ENCODE data around the gene ZP1.

ZP1 gene

DNA sequence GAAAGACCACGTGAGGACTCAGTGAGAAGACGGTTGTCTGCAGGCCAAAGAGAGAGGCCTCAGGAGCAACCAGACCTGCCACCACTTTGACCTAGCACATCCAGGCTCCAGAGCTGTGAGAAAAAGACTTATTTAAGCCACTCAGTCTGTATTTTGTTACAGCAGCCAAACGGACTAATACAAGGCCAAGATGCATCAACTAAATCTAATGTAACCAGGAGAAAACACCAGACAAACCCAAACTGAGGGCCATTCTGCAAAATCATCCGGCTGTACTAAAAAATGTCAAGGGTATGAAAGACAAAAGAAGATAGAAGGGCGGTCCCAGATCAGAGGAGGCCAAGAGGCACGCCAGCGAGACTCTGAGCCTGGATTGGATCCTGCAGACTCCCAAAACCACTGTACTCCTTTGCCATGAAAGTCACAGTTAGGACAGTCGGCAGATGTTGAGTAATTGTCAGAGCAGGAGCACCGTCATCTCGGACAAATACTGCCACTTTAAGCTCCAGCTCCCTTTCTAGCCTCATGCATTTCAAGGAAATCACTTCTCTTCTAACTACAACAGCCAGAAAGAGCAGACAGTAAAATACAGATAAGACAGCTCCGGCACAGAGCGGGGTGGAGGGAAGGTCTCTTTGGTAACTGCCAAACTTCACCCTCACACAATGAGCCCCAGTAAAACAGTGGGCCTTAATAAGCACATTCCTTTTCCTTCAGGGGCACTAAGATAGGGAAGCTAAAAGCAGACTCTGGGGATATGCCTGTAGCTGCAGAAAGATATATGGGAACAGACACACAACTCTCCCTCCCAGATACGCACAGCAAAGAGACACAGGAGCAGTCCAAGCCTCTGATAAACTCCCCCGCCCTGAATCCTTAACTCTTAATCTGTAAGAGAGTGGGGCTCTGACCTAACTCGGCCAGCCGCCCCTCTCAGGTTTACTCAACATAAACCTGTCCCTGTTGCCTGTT is 3.5 kb upstream of the ZP1 start:
- Histone ChIP-seq H3K9ac (ENCODE audit: low read length in 2 of 2) (no peak overlapping the region), H3K4me1 (ENCODE audit: control insufficient read depth, insufficient read depth, low read length) (no peaks in the 10 kb centered on the region), H3K36me3 (ENCODE audit: control insufficient read depth in 2 of 2, insufficient read depth in 2 of 2, low read length in 2 of 2) (no peaks in the 10 kb centered on the region), H3K27me3 (ENCODE audit: control insufficient read depth in 1 of 2, insufficient read depth in 2 of 2, low read length in 2 of 2) (peaks cover 0 to under 1% of the 10 kb centered on the region in 2 donors), H3K9me3 (ENCODE audit: control insufficient read depth in 2 of 2, low read length in 2 of 2) (no peaks in the 10 kb centered on the region), H3K4me3 (ENCODE audit: low read length in 2 of 2) (no peak overlapping the region), H3K27ac (ENCODE audit: low read length) (no peak overlapping the region)

DNA sequence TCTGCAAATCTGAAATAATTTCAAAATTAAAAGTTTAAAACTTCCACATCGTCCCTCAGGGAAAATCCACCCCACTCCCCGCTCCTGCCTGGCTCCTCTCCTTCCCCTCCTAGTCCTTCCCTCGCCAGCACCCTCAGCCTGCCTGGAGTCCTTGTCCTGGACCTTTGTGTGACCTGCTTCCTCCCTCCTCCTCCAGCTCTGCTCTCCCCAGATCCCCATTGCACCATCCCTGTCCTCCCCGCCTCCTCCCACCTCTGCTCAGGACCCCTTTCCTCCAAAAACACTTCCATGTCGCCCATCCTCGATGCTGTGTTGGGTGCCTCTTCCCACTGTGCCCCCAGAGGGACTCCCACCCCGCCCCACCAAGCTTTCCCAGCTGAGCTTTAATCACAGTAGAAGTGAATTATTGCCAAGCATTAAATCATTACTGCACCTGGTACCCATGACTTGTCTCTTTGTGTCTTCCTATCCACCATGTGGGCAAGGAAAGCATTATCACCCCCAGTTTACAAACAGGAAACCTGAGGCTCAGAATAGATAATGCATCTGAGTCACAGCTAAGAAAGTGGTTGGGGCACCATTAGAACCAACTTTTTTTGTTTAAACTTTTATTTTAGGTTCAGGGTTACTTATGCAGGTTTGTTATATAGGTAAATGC is 2.4 kb upstream of the ZP1 start:
- no peaks in the 10 kb centered on the region for H3K9me3 ChIP-seq (ENCODE audit: control insufficient read depth in 2 of 2, low read length in 2 of 2)
- no peak overlapping the region for H3K27ac ChIP-seq (ENCODE audit: low read length)
- no peak overlapping the region for H3K9ac ChIP-seq (ENCODE audit: low read length in 2 of 2)
- H3K27me3 ChIP-seq (ENCODE audit: control insufficient read depth in 1 of 2, insufficient read depth in 2 of 2, low read length in 2 of 2): peaks cover 3 to 9% of the 10 kb centered on the region in 2 donors
- no peaks in the 10 kb centered on the region for H3K4me1 ChIP-seq (ENCODE audit: control insufficient read depth, insufficient read depth, low read length)
- H3K4me3 ChIP-seq (ENCODE audit: low read length in 2 of 2): no peak overlapping the region
- no peaks in the 10 kb centered on the region for H3K36me3 ChIP-seq (ENCODE audit: control insufficient read depth in 2 of 2, insufficient read depth in 2 of 2, low read length in 2 of 2)

DNA sequence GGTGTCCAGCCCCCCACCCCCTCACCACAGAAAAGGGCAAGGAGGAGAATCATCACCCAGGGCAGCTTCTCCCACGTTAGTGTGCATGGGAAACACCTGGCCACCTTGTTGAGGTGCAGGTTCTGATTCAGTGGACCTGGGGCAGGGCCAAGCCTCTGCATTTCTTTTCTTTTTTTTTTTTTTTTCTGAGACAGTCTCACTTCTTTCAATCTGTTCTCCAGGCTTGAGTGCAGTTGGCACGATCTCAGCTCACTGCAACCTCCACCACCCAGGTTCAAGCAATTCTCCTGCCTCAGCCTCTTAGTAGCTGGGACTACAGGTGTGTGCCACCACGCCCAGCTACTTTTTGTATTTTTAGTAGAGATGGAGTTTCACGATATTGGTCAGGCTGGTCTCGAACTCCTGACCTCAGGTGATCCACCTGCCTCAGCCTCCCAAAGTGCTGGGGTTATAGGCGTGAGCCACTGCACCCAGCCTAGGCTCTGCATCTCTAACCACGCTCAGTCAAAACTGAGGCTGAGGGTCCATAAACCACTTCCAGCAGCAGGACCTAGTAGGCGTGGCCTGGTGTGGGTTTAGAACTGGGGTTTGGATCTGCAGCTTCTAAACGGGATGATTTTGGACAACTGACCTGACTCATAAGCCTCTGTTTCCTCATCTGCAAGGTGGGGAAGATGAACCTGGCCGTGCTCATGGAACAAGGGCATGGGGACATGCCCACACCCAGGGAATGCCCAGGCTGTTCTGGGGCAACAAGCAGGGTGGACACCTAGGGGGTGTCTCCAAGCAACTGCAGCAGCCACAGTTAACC is 734 bp downstream of the ZP1 start:
- no peaks in the 10 kb centered on the region for H3K9me3 ChIP-seq (ENCODE audit: control insufficient read depth in 2 of 2, low read length in 2 of 2)
- no peak overlapping the region for H3K27ac ChIP-seq (ENCODE audit: low read length)
- no peak overlapping the region for H3K9ac ChIP-seq (ENCODE audit: low read length in 2 of 2)
- no peak overlapping the region for H3K4me3 ChIP-seq (ENCODE audit: low read length in 2 of 2)
- H3K36me3 ChIP-seq (ENCODE audit: control insufficient read depth in 2 of 2, insufficient read depth in 2 of 2, low read length in 2 of 2): no peaks in the 10 kb centered on the region
- H3K27me3 ChIP-seq (ENCODE audit: control insufficient read depth in 1 of 2, insufficient read depth in 2 of 2, low read length in 2 of 2): peaks cover 3 to 12% of the 10 kb centered on the region in 2 donors
- H3K4me1 ChIP-seq (ENCODE audit: control insufficient read depth, insufficient read depth, low read length): peaks cover 5% of the 10 kb centered on the region

DNA sequence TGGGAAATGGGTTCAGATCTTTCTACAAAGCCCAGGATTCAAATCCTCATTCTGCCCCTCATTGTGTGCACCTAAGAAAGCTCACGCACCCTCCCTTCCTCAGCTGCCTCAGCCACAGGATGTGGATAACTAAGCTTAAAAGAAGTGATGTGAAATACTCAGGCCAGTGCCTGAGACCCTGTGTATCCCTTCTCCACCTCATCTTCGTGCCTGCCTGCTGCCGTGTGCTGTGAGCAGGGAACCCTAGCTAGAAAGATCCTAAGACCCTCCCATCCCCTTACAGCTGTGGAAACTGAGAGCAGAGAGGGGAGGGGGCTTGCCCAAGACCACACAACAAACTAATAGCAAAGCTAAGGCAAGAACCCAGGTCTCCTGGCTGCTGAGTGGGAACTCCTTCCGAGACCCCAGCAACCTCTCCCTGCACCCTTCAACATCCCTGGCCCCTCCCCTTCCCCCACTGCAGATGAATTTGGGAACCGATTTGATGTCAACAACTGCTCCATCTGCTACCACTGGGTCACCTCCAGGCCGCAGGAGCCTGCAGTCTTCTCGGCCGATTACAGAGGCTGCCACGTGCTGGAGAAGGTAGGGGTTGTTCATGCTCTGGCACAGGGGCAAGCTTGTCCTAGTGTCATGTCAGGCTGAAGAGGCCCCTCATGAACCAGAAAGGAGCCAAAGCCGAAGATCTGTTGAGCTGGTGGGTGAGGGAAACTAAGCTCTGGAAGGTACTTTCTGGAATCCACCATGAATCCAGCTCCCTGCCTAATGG is 1.5 kb downstream of the ZP1 start:
- Histone ChIP-seq H3K4me1 (ENCODE audit: control insufficient read depth, insufficient read depth, low read length) (peaks cover 5% of the 10 kb centered on the region), H3K9me3 (ENCODE audit: control insufficient read depth in 2 of 2, low read length in 2 of 2) (no peaks in the 10 kb centered on the region), H3K9ac (ENCODE audit: low read length in 2 of 2) (no peak overlapping the region), H3K27me3 (ENCODE audit: control insufficient read depth in 1 of 2, insufficient read depth in 2 of 2, low read length in 2 of 2) (peaks cover 3 to 12% of the 10 kb centered on the region in 2 donors), H3K27ac (ENCODE audit: low read length) (no peak overlapping the region), H3K36me3 (ENCODE audit: control insufficient read depth in 2 of 2, insufficient read depth in 2 of 2, low read length in 2 of 2) (no peaks in the 10 kb centered on the region), H3K4me3 (ENCODE audit: low read length in 2 of 2) (no peak overlapping the region)

DNA sequence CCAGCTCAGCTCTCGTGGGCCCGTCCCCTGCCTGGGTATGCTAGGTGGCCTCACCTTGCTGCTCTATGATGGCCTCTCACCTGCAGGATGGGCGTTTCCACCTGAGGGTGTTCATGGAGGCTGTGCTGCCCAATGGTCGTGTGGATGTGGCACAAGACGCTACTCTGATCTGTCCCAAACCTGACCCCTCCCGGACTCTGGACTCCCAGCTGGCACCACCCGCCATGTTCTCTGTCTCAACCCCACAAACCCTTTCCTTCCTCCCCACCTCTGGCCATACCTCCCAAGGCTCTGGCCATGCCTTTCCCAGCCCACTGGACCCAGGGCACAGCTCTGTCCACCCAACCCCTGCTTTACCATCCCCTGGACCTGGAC is 2.1 kb downstream of the ZP1 start:
- no peaks in the 10 kb centered on the region for H3K9me3 ChIP-seq (ENCODE audit: control insufficient read depth in 2 of 2, low read length in 2 of 2)
- H3K36me3 ChIP-seq (ENCODE audit: control insufficient read depth in 2 of 2, insufficient read depth in 2 of 2, low read length in 2 of 2): no peaks in the 10 kb centered on the region
- H3K4me3 ChIP-seq (ENCODE audit: low read length in 2 of 2): no peak overlapping the region
- H3K4me1 ChIP-seq (ENCODE audit: control insufficient read depth, insufficient read depth, low read length): peaks cover 5% of the 10 kb centered on the region
- peaks cover 3 to 12% of the 10 kb centered on the region in 2 donors for H3K27me3 ChIP-seq (ENCODE audit: control insufficient read depth in 1 of 2, insufficient read depth in 2 of 2, low read length in 2 of 2)
- H3K9ac ChIP-seq (ENCODE audit: low read length in 2 of 2): no peak overlapping the region
- no peak overlapping the region for H3K27ac ChIP-seq (ENCODE audit: low read length)

DNA sequence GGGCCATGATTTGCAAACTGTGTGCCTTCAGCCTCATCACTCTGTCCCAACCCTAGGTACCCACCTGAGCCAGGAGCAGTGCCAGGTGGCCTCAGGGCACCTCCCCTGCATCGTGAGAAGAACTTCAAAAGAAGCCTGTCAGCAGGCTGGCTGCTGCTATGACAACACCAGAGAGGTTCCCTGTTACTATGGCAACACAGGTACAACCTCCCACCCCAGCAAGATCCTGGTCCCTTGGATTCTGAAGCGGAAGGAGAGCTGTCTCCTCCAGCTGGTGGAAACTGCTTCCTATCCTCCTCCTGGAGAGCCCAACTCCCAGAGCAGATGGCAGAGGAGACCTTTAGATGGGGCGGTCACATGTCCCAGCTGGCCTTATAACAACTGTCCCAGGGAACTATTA is 2.9 kb downstream of the ZP1 start:
- Histone ChIP-seq H3K4me3 (ENCODE audit: low read length in 2 of 2) (no peak overlapping the region), H3K9me3 (ENCODE audit: control insufficient read depth in 2 of 2, low read length in 2 of 2) (no peaks in the 10 kb centered on the region), H3K27ac (ENCODE audit: low read length) (no peak overlapping the region), H3K4me1 (ENCODE audit: control insufficient read depth, insufficient read depth, low read length) (peaks cover 5% of the 10 kb centered on the region), H3K9ac (ENCODE audit: low read length in 2 of 2) (no peak overlapping the region), H3K36me3 (ENCODE audit: control insufficient read depth in 2 of 2, insufficient read depth in 2 of 2, low read length in 2 of 2) (no peaks in the 10 kb centered on the region), H3K27me3 (ENCODE audit: control insufficient read depth in 1 of 2, insufficient read depth in 2 of 2, low read length in 2 of 2) (peaks cover 3 to 12% of the 10 kb centered on the region in 2 donors)

DNA sequence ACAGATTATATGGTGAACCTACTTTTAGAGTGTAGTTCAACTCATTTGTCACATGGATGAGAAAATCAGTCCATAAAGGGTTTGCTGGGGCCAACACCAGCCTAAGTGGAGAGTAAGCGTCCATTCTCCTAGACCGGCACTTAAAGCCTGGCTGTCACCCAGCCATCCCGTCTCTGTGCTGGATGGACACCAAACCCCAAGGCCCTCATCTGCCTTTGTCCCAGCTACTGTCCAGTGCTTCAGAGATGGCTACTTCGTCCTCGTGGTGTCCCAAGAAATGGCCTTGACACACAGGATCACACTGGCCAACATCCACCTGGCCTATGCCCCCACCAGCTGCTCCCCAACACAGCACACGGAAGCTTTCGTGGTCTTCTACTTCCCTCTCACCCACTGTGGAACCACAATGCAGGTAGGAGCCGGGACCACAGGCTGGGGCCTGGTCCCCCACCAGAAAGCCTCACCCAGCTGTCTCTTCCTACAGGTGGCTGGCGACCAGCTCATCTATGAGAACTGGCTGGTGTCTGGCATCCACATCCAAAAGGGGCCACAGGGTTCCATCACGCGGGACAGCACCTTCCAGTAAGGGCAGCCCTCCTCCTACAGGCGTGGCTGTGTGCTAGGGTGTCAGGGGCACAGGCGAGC is 3.5 kb downstream of the ZP1 start:
- no peak overlapping the region for H3K9ac ChIP-seq (ENCODE audit: low read length in 2 of 2)
- peaks cover 3 to 12% of the 10 kb centered on the region in 2 donors for H3K27me3 ChIP-seq (ENCODE audit: control insufficient read depth in 1 of 2, insufficient read depth in 2 of 2, low read length in 2 of 2)
- H3K36me3 ChIP-seq (ENCODE audit: control insufficient read depth in 2 of 2, insufficient read depth in 2 of 2, low read length in 2 of 2): no peaks in the 10 kb centered on the region
- H3K4me3 ChIP-seq (ENCODE audit: low read length in 2 of 2): no peak overlapping the region
- peaks cover 5% of the 10 kb centered on the region for H3K4me1 ChIP-seq (ENCODE audit: control insufficient read depth, insufficient read depth, low read length)
- no peaks in the 10 kb centered on the region for H3K9me3 ChIP-seq (ENCODE audit: control insufficient read depth in 2 of 2, low read length in 2 of 2)
- no peak overlapping the region for H3K27ac ChIP-seq (ENCODE audit: low read length)

DNA sequence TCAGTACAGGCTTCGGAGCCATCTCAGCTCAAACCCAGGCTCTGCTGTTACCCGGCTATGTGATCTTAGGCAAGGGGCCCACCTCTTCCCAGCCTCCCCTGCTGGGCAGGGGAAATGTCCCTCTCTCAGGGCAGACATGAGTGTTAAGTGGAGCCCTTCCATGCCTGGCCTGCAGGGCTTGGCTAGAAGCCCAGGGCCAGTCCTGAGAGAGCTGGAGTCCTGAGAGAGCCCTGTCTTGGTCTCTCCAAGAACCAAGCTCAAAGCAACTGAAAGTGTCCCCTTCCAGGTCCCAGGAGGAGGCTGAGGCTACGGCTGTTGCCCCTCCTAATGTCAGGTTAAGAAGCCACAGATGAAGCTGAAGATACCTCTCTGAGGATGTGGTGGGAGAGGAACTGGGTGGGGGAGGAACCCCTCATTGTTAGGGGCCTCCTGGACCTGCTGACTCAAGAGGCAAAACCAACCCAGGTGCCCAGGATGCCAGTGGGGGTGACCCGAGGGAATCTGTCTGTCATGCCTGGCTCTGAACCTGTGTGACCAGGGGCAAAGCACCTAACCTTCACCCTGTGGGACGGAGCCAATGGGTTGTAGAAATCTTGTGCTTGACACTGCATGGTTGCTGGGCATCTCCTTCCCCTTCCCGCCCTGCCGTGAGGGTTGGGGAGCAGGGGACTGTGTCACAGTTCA is 4.2 kb downstream of the ZP1 start:
- no peaks in the 10 kb centered on the region for H3K36me3 ChIP-seq (ENCODE audit: control insufficient read depth in 2 of 2, insufficient read depth in 2 of 2, low read length in 2 of 2)
- no peak overlapping the region for H3K4me3 ChIP-seq (ENCODE audit: low read length in 2 of 2)
- H3K9ac ChIP-seq (ENCODE audit: low read length in 2 of 2): no peak overlapping the region
- no peaks in the 10 kb centered on the region for H3K9me3 ChIP-seq (ENCODE audit: control insufficient read depth in 2 of 2, low read length in 2 of 2)
- H3K27me3 ChIP-seq (ENCODE audit: control insufficient read depth in 1 of 2, insufficient read depth in 2 of 2, low read length in 2 of 2): peaks cover 3 to 12% of the 10 kb centered on the region in 2 donors
- peaks cover 5% of the 10 kb centered on the region for H3K4me1 ChIP-seq (ENCODE audit: control insufficient read depth, insufficient read depth, low read length)
- no peak overlapping the region for H3K27ac ChIP-seq (ENCODE audit: low read length)

DNA sequence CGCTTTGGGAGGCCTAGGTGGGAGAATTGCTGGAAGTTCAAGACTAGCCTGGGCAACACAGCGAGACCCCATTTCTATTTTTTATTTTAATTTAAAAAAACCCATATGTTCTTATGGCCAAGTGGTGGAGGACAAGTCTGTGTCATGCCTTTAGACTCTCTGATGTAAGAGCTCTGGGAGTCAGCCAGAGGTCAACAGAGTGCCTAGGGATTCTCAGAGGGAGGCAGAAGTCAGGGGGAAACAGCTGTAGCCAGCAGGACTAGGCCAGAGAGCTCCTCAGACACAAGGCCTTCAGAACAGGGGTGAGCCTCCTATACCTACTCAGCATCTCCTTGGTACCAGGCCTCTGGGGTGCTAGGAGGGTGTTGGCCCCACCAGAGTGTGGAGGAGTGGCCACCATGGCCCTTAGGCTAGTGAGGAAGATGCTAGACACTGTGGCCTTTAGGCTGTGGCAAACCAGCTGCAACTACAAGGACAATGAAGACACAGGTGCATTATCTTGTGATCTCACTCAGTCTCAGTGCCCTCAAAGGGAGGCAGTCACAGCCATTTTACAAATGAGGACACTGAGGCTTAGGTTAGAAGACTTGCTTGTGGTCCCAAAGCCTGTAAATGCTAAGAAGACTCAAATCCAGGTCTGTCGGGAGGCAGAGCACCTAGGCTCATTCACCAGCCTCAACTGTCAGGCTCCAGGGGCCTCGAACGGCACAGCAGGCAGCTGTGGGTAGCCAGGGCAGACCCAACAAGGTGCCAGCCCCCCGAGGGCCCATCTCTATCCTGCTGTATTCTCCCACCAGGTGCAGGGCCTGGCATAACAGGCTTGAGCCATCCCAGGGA is 5.0 kb downstream of the ZP1 start:
- H3K4me3 ChIP-seq (ENCODE audit: low read length in 2 of 2): no peak overlapping the region
- H3K9ac ChIP-seq (ENCODE audit: low read length in 2 of 2): no peak overlapping the region
- no peaks in the 10 kb centered on the region for H3K9me3 ChIP-seq (ENCODE audit: control insufficient read depth in 2 of 2, low read length in 2 of 2)
- H3K27me3 ChIP-seq (ENCODE audit: control insufficient read depth in 1 of 2, insufficient read depth in 2 of 2, low read length in 2 of 2): peaks cover 3 to 12% of the 10 kb centered on the region in 2 donors
- no peaks in the 10 kb centered on the region for H3K36me3 ChIP-seq (ENCODE audit: control insufficient read depth in 2 of 2, insufficient read depth in 2 of 2, low read length in 2 of 2)
- peaks cover 5% of the 10 kb centered on the region for H3K4me1 ChIP-seq (ENCODE audit: control insufficient read depth, insufficient read depth, low read length)
- H3K27ac ChIP-seq (ENCODE audit: low read length): no peak overlapping the region
